HG03095 (cell line): ENCODE measurements around the gene TOR4A.
A peak's percentile ranks its signal among the peaks of the same experiment; 100 is the strongest.
"Not testable (repeated sequence)": the region's sequence is repeated elsewhere in the genome, so short reads cannot be mapped to it uniquely, and the experiment has no call there.

Experiments used
- ATAC-seq: cut with Tn5 transposase; IDR thresholded peaks from one replicate; pipeline ENCODE4 v1.9.1; 2021; ENCODE audit warnings: moderate library complexity; ENCODE audit not compliant: unreplicated experiment

TOR4A gene

DNA sequence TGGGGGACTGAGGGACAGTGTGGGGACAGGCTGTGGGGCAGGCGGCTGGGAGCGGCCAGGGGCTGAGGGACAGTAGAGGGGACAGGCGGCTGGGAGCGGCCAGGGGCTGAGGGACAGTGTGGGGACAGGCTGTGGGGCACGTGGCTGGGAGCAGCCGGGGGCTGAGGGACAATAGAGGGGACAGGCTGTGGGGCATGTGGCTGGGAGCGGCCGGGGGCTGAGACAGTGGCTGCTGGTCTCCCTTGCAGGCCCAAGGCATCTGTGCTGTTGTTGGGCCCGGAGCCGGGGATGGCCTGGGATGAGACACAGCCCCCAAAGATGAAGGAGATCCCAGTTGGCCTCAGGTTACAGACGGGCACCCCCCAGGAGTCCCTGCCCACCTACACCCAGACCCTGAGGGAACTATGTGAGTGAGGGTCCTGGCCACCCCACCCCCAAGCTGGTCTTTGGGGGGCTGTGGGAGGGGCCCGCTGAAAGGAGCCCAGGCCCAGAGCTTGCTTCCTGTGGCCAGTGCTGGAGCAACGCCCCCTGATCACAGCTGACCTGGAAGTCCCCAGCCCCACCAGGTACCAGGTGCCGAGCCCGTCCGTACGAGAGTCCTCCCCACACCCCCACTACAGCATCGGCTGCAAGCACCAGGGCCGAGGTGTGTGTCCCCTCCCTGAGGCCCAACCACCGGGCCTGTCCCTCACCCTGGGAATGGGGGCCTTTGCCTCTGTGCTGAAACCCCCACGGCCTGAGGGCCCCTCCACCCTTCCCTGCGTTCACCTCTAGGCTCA, 25.8 kb upstream of the TOR4A start:
- no peak for ATAC-seq

- ATAC-seq = no peak
These were observed 24.7 kb upstream of the TOR4A start for GRCh38 chr9:137252555-137253506.

DNA sequence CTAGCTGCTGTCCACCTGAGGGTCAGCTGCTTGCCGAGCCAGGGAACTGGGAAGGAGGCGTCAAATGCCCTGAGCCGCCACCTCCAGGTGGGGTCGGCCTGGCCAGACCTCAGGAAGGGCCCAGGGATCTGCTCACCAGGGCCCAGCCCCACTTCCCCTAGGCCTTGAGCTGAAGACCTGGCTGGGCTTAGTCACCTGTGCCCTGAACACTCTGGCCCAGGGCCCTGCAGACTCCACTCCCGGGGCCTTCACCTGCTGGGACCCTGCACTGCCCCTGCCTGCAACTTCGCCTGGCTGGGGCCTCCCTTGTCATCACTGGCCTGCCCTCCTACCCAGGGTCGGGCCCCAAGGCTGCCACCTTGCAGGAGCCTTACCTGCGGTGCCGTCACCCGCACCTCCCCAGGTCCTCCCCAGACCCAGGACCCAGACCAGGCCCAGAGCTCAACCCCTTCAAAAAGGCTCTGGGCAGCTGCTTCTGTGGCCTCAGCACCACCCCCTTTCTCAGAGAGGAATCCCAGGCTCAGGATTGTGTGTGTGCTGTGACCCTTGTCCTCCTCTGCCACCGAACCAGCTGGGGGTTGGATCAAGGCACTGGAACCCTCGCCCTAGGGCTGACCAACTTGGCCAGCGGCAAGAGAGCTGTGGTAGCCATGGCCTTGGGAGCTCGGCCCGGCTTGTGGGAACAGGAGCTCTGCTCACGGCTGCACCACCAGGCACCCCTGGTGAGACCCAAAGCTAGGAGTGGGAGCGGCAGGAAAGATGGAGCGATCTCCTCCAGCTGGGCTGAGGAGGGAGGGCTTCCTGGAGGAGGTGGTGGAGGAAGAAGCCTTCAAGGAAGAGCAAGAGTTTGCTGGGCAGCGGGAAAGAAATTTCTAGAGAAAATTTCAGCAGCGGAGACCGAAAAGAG, 23.6 kb upstream of the TOR4A start:
- no peak for ATAC-seq

DNA sequence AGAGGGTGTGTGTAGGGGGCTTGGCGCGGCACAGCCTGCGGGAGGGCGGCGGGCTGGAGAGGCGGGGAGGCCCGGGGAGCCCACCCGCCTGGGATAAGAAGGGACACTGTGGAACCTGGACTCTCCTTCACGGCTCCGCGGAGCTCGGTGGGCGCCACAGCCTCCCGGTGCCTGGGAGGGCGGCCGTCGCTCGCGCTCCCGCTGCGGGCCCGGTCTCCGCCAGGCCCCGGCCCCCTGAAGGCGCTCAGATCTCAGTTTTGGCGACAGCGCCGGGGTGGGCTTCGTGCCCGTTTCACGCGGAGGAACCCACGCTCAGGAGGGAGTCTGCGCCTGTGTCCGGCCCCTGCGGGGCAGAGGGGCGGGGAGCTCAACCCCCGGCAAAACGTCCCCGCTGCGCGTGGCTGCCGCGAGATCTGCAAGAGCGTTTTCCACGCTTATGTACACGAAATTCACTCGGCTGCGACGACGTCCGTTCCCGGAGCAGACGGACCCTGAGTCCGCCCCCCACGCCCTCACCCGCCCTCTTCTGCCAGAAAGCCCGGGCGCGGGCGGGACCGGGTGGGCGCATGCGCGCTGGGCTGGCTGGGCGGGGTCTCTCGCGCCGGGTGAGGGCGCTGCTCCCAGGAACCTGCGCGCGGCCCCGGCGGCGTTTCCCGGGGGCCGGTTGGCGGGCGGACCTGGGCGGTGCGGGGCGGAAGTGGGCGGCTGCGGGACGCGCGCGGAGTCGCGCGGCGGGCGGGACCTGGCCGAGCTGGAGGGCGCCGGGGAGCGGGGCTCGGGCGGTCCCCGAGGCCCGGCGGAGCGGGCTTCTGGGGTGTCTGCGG, 22.7 kb upstream of the TOR4A start, which contains the start of gene NELFB:
Gene NELFB, plus strand, starts transcription at position 704 of the 824 bp plus-strand sequence.
- peak; percentile 61 for ATAC-seq

GRCh38 chr9:137255448-137256114, 21.9 kb upstream of the TOR4A start:
- ATAC-seq = no peak

DNA sequence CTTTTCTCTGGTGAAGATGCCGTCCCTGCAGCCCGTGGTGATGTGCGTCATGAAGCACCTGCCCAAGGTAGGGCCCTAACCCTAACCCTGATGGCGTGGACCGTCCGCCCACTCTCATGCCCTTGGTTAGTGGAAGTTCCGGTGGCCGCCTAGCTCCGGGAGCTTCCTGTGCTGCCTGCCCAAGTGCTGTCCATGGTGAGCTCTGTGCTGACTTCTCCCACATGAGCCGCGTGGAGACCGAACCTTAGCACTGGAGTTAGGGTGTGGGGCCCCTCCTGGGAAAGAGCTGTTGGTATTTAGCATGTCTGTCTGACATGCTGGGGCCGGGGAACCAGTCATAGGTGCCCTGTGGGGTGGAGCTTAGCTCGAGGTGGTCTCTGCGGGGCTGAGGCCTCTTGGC, 21.2 kb upstream of the TOR4A start:
- no peak for ATAC-seq

GRCh38 chr9:137256856-137257255, 20.7 kb upstream of the TOR4A start:
- ATAC-seq = no peak

DNA sequence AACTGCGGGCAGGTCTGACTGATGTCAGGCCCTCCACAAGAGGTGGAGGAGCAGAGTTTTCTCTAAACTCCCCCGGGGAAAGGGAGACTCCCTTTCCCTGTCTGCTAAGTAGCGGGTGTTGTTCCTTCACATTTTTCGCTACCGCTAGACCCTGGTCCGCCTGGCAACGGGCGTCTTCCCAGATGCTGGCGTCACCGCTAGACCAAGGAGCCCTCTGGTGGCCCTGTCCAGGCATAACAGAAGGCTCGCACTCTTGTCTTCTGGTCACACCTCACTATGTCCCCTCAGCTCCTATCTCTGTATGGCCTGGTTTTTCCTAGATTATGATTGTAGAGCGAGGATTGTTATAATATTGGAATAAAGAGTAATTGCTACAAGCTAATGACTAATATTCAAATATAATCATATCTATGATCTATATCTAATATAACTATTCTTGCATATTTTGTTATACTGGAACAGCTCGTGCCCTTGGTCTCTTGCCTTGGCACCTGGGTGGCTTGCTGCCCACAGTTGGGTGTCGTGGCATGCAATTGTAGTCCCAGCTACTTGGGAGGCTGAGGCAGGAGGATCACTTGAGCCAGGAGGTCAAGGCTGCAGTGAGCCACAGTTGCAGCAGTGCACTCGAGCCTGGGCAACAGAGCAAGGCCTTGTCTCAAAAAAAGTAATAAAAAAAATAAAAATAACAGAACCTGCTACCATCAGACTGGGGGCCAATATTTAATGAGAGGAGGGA, 15.2 kb upstream of the TOR4A start:
- ATAC-seq = not testable (repeated sequence)

- no peak for ATAC-seq
These were observed 14.6 kb upstream of the TOR4A start for GRCh38 chr9:137262909-137263285.

DNA sequence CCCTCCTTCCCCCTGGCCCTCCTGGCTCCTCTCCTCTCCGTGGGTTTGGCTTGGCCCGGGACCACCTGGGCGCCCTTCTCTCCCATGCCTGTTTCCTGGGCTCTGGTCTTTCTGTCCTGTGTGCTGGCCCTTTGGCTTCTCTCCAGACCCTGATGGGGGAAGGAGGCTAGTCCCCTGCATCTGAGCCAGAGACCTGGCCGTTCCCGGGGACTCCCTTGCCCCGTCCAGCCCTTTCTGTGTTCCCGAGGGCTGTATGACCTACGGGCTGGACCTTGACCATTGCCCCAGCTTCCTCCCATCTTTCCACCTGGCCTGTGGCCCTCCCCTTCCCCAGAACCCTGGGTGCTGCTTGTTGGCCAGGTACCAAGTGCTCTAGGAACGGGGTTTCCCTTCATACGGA, 14.0 kb upstream of the TOR4A start:
- ATAC-seq = no peak

DNA sequence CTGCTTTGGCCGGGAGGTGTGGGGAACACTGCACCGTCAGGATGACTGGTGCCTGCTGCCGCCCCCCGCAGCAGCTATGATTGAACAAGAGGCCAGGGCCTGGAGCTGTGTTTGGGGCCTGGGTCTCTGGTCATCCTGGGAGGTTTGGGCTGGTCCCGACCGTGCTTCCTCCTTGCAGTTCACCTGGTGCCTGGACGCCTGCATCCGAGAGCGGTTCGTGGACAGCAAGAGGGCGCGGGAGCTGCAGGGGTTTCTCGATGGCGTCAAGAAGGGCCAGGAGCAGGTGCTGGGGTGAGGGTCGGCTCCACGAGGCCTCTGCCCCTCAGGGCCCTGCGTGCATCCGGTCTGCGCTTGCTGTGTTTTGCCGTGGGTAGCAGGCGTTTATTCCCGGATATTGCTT, 13.5 kb upstream of the TOR4A start:
- no peak for ATAC-seq

DNA sequence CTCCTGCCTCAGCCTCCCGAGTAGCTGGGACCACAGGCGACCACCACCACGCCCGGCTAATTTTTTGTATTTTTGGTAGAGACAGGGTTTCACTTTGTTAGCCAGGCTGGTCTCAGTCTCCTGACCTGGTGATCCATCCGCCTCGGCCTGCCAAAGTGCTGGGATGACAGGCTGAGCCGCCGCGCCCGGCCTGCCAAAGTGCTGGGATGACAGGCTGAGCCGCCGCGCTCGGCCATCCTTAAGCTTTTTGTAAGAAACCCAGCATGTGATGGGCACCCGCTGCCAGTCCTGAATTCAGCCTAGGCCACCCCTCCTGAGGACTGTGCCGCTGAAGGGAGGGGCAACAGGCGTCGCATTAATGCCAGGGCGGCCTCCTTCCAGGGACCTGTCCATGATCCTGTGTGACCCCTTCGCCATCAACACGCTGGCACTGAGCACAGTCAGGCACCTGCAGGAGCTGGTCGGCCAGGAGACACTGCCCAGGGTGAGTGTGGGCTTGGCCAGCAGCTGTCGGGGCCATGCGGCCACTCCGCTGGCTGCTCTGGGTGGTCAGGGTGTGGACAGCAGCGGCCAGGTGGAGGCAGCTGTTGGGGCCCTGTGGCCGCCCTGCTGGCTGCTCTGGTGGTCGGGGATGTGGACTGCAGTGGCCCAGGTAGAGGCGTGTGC, 11.9 kb upstream of the TOR4A start:
- no peak for ATAC-seq

DNA sequence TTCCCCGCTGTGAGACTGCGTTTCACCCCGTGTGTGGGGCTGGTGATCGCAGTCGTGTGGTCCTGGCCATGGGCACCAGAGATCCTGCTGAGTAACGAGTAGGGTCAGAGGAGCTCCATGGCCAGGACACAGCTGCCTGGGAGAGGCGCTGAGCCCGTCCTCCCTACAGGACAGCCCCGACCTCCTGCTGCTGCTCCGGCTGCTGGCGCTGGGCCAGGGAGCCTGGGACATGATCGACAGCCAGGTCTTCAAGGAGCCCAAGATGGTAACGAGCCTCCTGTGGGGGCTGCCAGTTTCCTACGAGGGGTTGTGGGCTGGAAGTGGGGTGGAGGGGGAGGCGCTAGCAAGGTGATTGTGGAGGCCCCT, 11.4 kb upstream of the TOR4A start:
- ATAC-seq = no peak

- no peak for ATAC-seq
These were observed 10.7 kb upstream of the TOR4A start for GRCh38 chr9:137266585-137267453.

- ATAC-seq = no peak
These were observed 9.6 kb upstream of the TOR4A start for GRCh38 chr9:137267933-137268355.

GRCh38 chr9:137268538-137269201, 8.9 kb upstream of the TOR4A start:
- no peak for ATAC-seq

GRCh38 chr9:137269231-137269772, 8.2 kb upstream of the TOR4A start:
- no peak for ATAC-seq
